ENCODE results near the gene CMC1. TPM values are rescaled to one million over a fixed set of nuclear protein-coding genes. Genes with fewer than 3 reads are reported as not detected.
A peak's percentile ranks its signal among the peaks of the same experiment; 100 is the strongest.

The CMC1 gene
- total RNA-seq, 6 donors from 2014 or later, result 4.6 to 20.7 (median 14.1) TPM

DNA sequence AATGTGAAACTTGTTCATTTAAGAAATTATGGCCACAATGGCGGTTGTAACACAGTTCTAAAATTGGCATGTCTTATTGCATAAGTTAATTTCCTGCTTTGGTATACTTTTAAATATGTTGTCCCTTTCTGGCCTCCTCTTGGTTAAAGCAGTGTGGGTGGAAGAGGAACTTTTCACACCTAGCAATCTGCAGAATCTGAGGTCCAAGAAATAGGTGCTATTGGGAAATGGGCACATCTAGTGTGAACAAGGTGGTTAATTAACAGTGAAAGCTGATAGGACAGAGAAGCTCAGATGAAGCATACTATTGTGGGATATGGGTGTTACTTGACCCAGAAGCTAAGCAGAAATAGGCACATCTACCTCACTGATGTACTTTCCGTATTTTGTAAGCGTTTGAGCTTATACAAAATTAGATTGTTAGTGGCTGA lies 10.6 kb downstream of the CMC1 start:
- peak in 1 of 2 donors; percentile 42 for ATAC-seq (ENCODE audit: low FRiP score in 2 of 2)
- H3K27ac ChIP-seq, result peak overlapping the region in 1 of 4 donors; percentile 12
- DNase-seq, result no peak
- H3K4me1 ChIP-seq, result peaks cover 2 to 10% (median 7%) of the 10 kb centered on the region in 4 donors
- H3K27me3 ChIP-seq, result no peaks in the 10 kb centered on the region
- WGBS, 2 donors, result 73 to 78% methylated on average over 3 of the region's 3 CpGs
- no peaks in the 10 kb centered on the region for H3K36me3 ChIP-seq
- H3K4me3 ChIP-seq, result no peak overlapping the region
- H3K9me3 ChIP-seq, result no peaks in the 10 kb centered on the region
- TF ChIP-seq, protein P1, sequence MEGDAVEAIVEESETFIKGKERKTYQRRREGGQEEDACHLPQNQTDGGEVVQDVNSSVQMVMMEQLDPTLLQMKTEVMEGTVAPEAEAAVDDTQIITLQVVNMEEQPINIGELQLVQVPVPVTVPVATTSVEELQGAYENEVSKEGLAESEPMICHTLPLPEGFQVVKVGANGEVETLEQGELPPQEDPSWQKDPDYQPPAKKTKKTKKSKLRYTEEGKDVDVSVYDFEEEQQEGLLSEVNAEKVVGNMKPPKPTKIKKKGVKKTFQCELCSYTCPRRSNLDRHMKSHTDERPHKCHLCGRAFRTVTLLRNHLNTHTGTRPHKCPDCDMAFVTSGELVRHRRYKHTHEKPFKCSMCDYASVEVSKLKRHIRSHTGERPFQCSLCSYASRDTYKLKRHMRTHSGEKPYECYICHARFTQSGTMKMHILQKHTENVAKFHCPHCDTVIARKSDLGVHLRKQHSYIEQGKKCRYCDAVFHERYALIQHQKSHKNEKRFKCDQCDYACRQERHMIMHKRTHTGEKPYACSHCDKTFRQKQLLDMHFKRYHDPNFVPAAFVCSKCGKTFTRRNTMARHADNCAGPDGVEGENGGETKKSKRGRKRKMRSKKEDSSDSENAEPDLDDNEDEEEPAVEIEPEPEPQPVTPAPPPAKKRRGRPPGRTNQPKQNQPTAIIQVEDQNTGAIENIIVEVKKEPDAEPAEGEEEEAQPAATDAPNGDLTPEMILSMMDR (IDR thresholded peaks at IDR 0.05), result no peak
- TF ChIP-seq POLR2AphosphoS5 (IDR thresholded peaks at IDR 0.05) (no peak), POLR2A (IDR thresholded peaks at IDR 0.05) (no peak), EP300 (IDR thresholded peaks at IDR 0.05) (no peak)

DNA sequence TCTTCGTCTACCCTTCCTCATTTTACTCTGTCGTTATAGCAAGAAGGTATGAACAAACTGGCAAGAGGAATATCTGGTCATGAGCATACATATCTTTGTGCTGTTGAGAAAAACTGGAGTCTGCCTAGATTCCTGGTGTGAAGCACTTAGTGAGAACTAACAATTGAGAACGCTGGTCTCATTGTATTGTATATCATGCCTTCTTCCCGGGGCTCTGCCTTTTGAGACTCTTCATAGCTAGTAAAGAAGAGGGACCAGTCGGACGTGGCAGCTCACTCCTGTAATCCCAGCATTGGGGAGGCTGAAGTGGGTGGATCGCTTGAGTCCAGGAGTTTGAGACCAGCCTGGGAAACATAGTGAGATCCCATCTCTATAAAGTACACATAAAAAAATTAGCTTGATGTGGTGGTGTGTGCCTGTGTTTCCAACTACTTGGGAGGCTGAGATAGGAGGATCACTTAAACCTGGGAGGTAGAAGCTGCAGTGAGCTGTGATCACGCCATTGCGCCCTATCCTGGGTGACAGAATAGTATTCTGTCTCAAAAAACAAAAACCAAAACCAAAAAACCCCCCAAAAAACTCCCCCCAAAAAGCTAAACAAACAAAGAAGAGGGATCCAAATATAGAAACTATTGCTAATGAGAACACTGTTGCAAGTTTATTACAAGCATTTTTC lies 11.8 kb downstream of the CMC1 start:
- Histone ChIP-seq H3K4me1 (peaks cover 2 to 10% (median 7%) of the 10 kb centered on the region in 4 donors), H3K36me3 (no peaks in the 10 kb centered on the region), H3K27me3 (no peaks in the 10 kb centered on the region), H3K9me3 (no peaks in the 10 kb centered on the region), H3K27ac (no peak overlapping the region), H3K4me3 (no peak overlapping the region)
- WGBS, 2 donors, result 87 to 90% methylated on average over 9 of the region's 9 CpGs
- ATAC-seq (ENCODE audit: low FRiP score in 2 of 2) (no peak), DNase-seq (no peak)
- TF ChIP-seq POLR2AphosphoS5 (IDR thresholded peaks at IDR 0.05) (no peak), POLR2A (IDR thresholded peaks at IDR 0.05) (no peak), EP300 (IDR thresholded peaks at IDR 0.05) (no peak)
- TF ChIP-seq, protein P1 (IDR thresholded peaks at IDR 0.05), result no peak

GRCh38 chr3:28262001-28262400 lies 20.6 kb downstream of the CMC1 start:
- peaks cover 0 to 9% (median 1%) of the 10 kb centered on the region in 4 donors for H3K36me3 ChIP-seq
- no peaks in the 10 kb centered on the region for H3K4me1 ChIP-seq
- ATAC-seq (ENCODE audit: low FRiP score in 2 of 2) (no peak), DNase-seq (no peak)
- no peak overlapping the region for H3K27ac ChIP-seq
- no peaks in the 10 kb centered on the region for H3K27me3 ChIP-seq
- TF ChIP-seq POLR2A (IDR thresholded peaks at IDR 0.05), result no peak
- TF ChIP-seq, protein P1 (IDR thresholded peaks at IDR 0.05), result no peak
- no peak for TF ChIP-seq POLR2AphosphoS5 (IDR thresholded peaks at IDR 0.05)
- TF ChIP-seq EP300 (IDR thresholded peaks at IDR 0.05), result no peak
- H3K9me3 ChIP-seq, result no peaks in the 10 kb centered on the region
- no peak overlapping the region for H3K4me3 ChIP-seq

DNA sequence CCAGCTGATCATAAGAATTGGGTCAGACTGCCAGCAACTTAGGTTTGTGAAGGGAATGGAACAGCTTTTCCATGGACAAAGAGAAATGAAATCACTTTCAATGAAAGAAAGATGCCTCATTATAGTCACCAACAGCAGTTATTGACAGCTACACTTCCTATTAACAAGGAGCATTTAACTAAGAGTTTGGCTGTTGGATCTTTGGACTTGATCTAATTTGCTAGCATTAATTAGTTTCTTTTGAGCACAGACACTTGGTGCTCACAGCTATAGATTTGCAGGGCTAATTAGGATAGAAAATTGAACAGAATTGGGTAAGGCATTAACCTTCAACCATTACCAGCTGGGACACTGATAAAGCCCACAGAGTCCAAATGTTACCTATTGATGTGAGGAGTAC lies 24.2 kb downstream of the CMC1 start:
- Histone ChIP-seq H3K36me3 (peaks cover 0 to 17% (median 1%) of the 10 kb centered on the region in 4 donors), H3K4me1 (no peaks in the 10 kb centered on the region), H3K4me3 (no peak overlapping the region), H3K27ac (no peak overlapping the region), H3K27me3 (no peaks in the 10 kb centered on the region), H3K9me3 (no peaks in the 10 kb centered on the region)
- TF ChIP-seq POLR2AphosphoS5 (IDR thresholded peaks at IDR 0.05), result no peak
- TF ChIP-seq, protein P1 (IDR thresholded peaks at IDR 0.05), result no peak
- ATAC-seq (ENCODE audit: low FRiP score in 2 of 2) (no peak), DNase-seq (no peak)

Data from upper lobe of left lung (tissue), 6 donors.